NCI-H2107 treated with DMSO at 0.1 percent for 48 hours (cell line): ENCODE results near the gene PEX11G.
"Not testable (repeated sequence)": the region's sequence is repeated elsewhere in the genome, so short reads cannot be mapped to it uniquely, and the experiment has no call there.

Experiments
- DNase-seq: peaks from one replicate; lab custom pipeline; 2025; ENCODE audit not compliant: unreplicated experiment; lab: John Stamatoyannopoulos, UW

The PEX11G gene

GRCh38 chr19:7441468-7442146, 47.2 kb downstream of the PEX11G start:
- DNase-seq = no peak

DNA sequence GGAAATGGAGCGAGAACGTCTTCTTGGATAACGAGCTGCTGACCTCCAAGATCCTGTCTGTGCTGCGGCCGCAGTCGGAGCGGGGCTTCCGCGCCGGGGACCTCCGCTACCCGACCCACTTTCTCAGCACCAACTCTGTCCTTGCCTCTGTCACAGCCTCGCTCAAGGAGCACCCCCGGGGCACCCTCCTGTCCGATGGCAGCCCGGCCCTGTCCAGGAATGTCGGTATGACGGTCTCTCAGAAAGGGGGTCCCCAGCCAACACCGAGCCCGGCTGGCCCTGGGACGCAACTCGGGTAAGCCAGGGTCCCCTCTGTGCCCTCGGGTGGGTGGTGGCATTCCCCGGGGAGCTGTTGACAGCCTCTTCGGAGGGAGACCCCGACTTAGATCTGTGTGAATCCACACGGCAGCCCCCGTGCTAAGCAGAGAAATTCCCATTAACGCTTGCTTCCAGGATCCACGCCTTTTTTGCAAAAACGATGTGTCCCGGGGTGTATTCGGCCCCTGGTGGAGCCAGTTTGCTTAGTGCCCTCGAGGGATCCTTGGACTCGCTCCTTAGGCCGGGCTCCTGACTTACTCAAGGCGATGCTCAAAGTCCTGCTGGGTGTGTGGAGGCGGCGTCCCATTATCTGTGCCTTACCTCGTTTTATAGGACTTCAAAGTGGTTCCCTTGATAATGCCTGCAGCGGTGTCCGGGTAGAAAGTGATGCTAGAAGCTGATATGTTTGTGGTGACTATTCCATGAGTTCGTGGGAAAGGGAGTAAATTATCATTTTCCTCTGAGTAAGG, 48.5 kb downstream of the PEX11G start:
- DNase-seq = no peak

DNA sequence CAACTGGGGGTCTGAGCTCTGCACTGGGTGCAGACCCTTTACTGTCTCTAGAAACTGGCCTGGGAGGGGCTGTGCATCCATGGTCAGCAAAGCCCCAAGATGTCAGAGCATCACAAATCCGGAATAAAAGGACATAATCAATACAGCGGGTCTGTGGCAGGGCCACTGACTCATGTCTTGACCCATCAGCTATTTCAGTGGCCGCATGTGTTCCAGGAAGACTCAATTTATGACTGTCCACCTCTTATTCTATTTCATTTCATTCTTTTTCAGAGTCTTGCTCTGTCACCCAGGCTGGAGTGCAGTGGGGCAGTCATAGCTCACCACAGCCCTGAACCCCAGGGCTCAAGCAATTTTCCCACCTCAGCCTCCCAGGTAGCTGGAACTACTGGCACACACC, 53.2 kb downstream of the PEX11G start:
- DNase-seq = no peak

DNA sequence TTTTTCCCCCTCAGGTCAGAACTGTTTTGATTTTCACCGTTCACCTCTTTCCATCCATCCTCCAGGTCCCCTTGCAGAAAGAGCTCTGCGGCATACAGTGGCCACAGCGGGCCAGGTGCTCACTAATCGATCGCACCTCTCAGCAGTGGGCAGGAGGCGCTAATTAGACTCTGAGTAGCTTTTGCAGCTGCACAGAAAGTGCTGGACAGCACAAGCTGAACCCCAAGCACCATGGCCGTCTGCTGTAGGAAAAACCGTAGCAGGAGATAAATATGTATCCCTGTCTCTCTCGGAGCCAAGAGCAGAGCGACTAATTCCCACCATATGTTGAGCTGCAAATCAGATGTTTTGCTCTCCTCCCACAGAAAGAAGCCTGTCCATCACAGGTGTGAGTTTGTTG, 54.4 kb downstream of the PEX11G start:
- no peak for DNase-seq

GRCh38 chr19:7433456-7433855, 55.4 kb downstream of the PEX11G start:
- DNase-seq = not testable (repeated sequence)

GRCh38 chr19:7429638-7430282, 59.1 kb downstream of the PEX11G start:
- no peak for DNase-seq

GRCh38 chr19:7428651-7429113, 60.2 kb downstream of the PEX11G start:
- no peak for DNase-seq

- no peak for DNase-seq
Observed at GRCh38 chr19:7427944-7428343, 60.9 kb downstream of the PEX11G start.

- DNase-seq = no peak
Observed at GRCh38 chr19:7426986-7427385, 61.8 kb downstream of the PEX11G start.
